Measurements from ENCODE around the gene VCP. TPM values are rescaled to one million over a fixed set of nuclear protein-coding genes. Genes with fewer than 3 reads are reported as not detected.
A peak's percentile ranks its signal among the peaks of the same experiment; 100 is the strongest.

Gene VCP
- total RNA-seq, 1 experiment from 2014 or later: 156 TPM

DNA sequence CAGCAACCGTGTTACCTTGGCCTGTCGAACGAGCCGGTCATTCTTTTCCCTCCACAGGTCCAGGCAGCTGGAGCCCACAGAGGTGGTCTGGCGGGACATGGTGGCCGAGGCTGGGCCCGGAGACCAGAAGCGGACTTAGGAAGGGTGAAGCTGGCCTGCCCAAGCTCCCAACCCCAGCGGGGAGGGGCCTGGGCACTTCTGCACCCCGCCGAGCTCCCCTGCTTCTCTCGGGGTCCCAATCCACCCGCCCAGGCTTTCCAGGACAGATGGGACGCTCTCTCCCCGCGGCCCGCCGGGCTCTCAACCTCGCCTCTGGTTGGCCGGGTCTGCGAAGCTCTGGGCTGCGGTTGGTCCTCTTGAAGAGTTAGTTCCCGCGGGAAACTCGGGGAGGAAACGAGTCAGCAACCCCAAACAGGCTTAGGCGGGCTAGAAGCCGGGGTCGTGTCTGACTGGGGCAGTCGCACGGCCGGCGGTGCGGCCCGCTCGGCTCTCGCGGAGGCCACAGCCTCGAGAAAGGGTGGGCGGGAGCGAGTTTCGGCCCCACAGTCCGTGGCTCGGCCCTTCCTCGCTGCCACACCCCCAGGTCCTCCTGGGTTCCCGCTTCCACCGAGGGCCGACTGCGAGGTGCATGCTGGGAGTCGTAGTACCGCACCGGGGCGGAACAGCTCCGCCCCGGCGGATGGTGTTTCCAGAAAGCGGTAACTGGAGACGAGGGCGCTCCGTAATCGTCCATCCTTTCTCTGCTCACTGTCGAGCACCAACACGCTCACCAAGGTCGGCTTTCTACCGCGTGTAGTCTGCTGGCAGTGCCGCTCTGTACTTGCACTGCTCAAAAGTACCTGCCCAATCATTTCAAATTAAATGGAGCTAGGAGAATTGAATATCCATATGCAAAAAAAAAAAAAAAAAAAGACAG is 7.3 kb upstream of the VCP start, which contains the start of gene FANCG:
Gene FANCG (minus strand): TSS at position 517 of the 916 bp plus-strand sequence. CDS start 418 bp downstream, at position 99.
- TF ChIP-seq, protein P1, sequence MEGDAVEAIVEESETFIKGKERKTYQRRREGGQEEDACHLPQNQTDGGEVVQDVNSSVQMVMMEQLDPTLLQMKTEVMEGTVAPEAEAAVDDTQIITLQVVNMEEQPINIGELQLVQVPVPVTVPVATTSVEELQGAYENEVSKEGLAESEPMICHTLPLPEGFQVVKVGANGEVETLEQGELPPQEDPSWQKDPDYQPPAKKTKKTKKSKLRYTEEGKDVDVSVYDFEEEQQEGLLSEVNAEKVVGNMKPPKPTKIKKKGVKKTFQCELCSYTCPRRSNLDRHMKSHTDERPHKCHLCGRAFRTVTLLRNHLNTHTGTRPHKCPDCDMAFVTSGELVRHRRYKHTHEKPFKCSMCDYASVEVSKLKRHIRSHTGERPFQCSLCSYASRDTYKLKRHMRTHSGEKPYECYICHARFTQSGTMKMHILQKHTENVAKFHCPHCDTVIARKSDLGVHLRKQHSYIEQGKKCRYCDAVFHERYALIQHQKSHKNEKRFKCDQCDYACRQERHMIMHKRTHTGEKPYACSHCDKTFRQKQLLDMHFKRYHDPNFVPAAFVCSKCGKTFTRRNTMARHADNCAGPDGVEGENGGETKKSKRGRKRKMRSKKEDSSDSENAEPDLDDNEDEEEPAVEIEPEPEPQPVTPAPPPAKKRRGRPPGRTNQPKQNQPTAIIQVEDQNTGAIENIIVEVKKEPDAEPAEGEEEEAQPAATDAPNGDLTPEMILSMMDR (IDR thresholded peaks at IDR 0.05; ENCODE audit: unreplicated experiment): no peak
- H3K9me3 Mint-ChIP-seq (ENCODE audit: unreplicated experiment): no peaks in the 10 kb centered on the region
- peak within 1 kb of the TSS; percentile 94 for H3K4me3 Mint-ChIP-seq (ENCODE audit: unreplicated experiment)
- BruUV-seq (replicated peaks): no TSS peak
- ChIA-PET CTCF (interaction anchor here (0.7 to 3.5 kb wide), 9 partner anchors 9 to 334 kb away, joined by 3 to 16 read pairs (median 4); partner anchors contain the start of gene PIGO), POLR2A (interaction anchor here (0.6 to 7.6 kb wide), 31 partner anchors 8 to 1178 kb away, joined by 3 to 85 read pairs (median 4); partner anchors contain the start of genes ATOSB, CCDC107, DNAJB5 and GBA2)
- H3K27ac Mint-ChIP-seq (ENCODE audit: low read depth, unreplicated experiment): peak within 1 kb of the TSS; percentile 54
- peaks cover 14% of the 10 kb centered on the region for H3K36me3 Mint-ChIP-seq (ENCODE audit: insufficient read depth, unreplicated experiment)
- H3K27me3 Mint-ChIP-seq (ENCODE audit: insufficient read depth, unreplicated experiment): no peaks in the 10 kb centered on the region
- DNase-seq (ENCODE audit: unreplicated experiment): peak; percentile 94
- H3K4me1 Mint-ChIP-seq (ENCODE audit: insufficient read depth, unreplicated experiment): peaks cover 9% of the 10 kb centered on the region
- intact Hi-C loops (cut with micrococcal nuclease): no loop called here

DNA sequence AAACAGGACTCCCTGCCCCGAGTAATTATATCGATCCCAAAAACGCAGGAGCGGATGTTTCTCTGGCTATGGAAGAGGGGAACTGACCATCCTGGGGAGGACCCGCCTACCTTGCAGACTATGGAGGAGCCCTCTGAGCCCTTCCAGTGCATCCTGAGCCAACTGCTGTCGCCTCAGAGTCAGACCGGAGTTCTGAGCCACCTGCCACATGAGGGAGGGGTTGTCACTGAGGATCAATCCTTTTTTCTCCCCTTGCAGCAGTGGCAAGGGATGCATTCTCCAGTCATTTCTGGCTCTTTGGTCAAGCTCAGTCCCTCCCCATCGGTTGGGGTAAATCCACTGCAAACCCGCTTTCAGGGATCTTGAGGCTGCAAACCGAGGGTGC is 6.6 kb upstream of the VCP start:
- CTCF ChIA-PET: interaction anchor here (0.7 to 3.5 kb wide), 6 partner anchors 15 to 333 kb away, joined by 3 to 16 read pairs (median 6); partner anchors contain the start of gene PIGO
- no peak for DNase-seq (ENCODE audit: unreplicated experiment)
- intact Hi-C loops (cut with micrococcal nuclease): no loop called here

DNA sequence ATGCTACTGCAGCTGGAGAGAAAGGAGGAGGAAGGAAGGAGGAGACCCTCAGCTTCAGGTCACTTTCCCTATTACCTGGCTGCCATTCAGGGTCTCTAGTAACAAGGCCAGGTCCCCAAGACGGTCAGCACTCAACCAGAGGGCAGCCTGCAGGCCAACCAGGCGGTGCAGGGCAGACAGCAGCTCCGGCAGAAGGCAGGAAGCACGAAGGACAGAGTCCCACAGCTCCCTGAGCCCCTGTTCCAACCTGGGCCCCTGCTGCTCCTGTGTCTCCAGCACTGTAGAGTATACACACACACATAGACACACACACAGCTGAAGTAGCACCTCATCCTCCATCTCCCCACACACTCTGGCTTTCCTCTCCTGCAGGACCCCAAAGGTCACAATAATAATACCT is 5.6 kb upstream of the VCP start:
- POLR2A ChIA-PET: interaction anchor here (1.1 to 7.6 kb wide), 5 partner anchors 17 to 580 kb away, joined by 3 to 85 read pairs (median 7); partner anchors contain the start of genes CCDC107, PIGO, RMRP and STOML2
- intact Hi-C loops (cut with micrococcal nuclease): no loop called here

More for the DNA sequence above, 6.6 kb upstream of the VCP start:
- Mint-ChIP-seq H3K9me3 (ENCODE audit: unreplicated experiment) (no peaks in the 10 kb centered on the region), H3K27ac (ENCODE audit: low read depth, unreplicated experiment) (no peak overlapping the region), H3K4me1 (ENCODE audit: insufficient read depth, unreplicated experiment) (peaks cover 9% of the 10 kb centered on the region), H3K27me3 (ENCODE audit: insufficient read depth, unreplicated experiment) (no peaks in the 10 kb centered on the region), H3K36me3 (ENCODE audit: insufficient read depth, unreplicated experiment) (peaks cover 14% of the 10 kb centered on the region), H3K4me3 (ENCODE audit: unreplicated experiment) (peak overlapping the region; percentile 94)
- POLR2A ChIA-PET: interaction anchor here (0.6 to 7.6 kb wide), 17 partner anchors 9 to 671 kb away, joined by 3 to 85 read pairs (median 6); partner anchors contain the start of genes ATOSB, CCDC107, DNAJB5 and GBA2
- TSS peak; percentile 31 for BruUV-seq (replicated peaks)
- TF ChIP-seq, protein P1 (IDR thresholded peaks at IDR 0.05; ENCODE audit: unreplicated experiment): no peak

More for the DNA sequence above, 5.6 kb upstream of the VCP start:
- no peak for DNase-seq (ENCODE audit: unreplicated experiment)
- CTCF ChIA-PET: interaction anchor here (3.5 to 3.6 kb wide), 2 partner anchors 18 to 178 kb away, joined by 16 to 23 read pairs; partner anchors contain the start of gene PIGO
- peaks cover 11% of the 10 kb centered on the region for H3K4me1 Mint-ChIP-seq (ENCODE audit: insufficient read depth, unreplicated experiment)
- H3K27me3 Mint-ChIP-seq (ENCODE audit: insufficient read depth, unreplicated experiment): no peaks in the 10 kb centered on the region
- TF ChIP-seq, protein P1 (IDR thresholded peaks at IDR 0.05; ENCODE audit: unreplicated experiment): no peak
- H3K4me3 Mint-ChIP-seq (ENCODE audit: unreplicated experiment): peak overlapping the region; percentile 94
- no peak overlapping the region for H3K27ac Mint-ChIP-seq (ENCODE audit: low read depth, unreplicated experiment)
- peaks cover 21% of the 10 kb centered on the region for H3K36me3 Mint-ChIP-seq (ENCODE audit: insufficient read depth, unreplicated experiment)
- no TSS peak for BruUV-seq (replicated peaks)
- H3K9me3 Mint-ChIP-seq (ENCODE audit: unreplicated experiment): no peaks in the 10 kb centered on the region
